Measurements from ENCODE around the gene MAGI1. TPM values are rescaled to one million over a fixed set of nuclear protein-coding genes. Genes with fewer than 3 reads are reported as not detected.

The MAGI1 gene
- total RNA-seq, 1 experiment from 2014 or later = 58.2 TPM

- TF ChIP-seq PRDM15 (CRISPR knock-in tag; IDR thresholded peaks at IDR 0.05) = no peak
- no peak for TF ChIP-seq JUN (CRISPR knock-in tag; IDR thresholded peaks at IDR 0.05)
- TF ChIP-seq TEAD1 (CRISPR knock-in tag; IDR thresholded peaks at IDR 0.05) = no peak
Observed at GRCh38 chr3:65449841-65450428, 588.8 kb downstream of the MAGI1 start (continued).

- Mint-ChIP-seq H3K27ac (no peak overlapping the region), H3K36me3 (no peaks in the 10 kb centered on the region), H3K9me3 (no peaks in the 10 kb centered on the region), H3K4me1 (peaks cover 22% of the 10 kb centered on the region), H3K27me3 (ENCODE audit: low read depth) (no peaks in the 10 kb centered on the region), H3K4me3 (no peak overlapping the region)
- no peak for DNase-seq (ENCODE audit: low spot score)
- ChIA-PET CTCF (interaction anchor here (0.9 to 1.7 kb wide), 2 partner anchors 8 to 18 kb away, joined by 5 to 7 read pairs; no protein-coding TSS in a partner anchor), POLR2A (no interaction called here)
- no peak for ATAC-seq
- TF ChIP-seq HMGXB4 (CRISPR knock-in tag; IDR thresholded peaks at IDR 0.05) = no peak
- TF ChIP-seq TEAD1 (CRISPR knock-in tag; IDR thresholded peaks at IDR 0.05) = no peak
- TF ChIP-seq HMGA2 (CRISPR knock-in tag; IDR thresholded peaks at IDR 0.05) = no peak
- TF ChIP-seq ATF2 (CRISPR knock-in tag; IDR thresholded peaks at IDR 0.05; ENCODE audit: borderline replicate concordance, low read depth) = no peak
- no peak for TF ChIP-seq IRF1 (CRISPR knock-in tag; IDR thresholded peaks at IDR 0.05)
- no peak for TF ChIP-seq ZNF121 (CRISPR knock-in tag; IDR thresholded peaks at IDR 0.05)
- TF ChIP-seq MLX (CRISPR knock-in tag; IDR thresholded peaks at IDR 0.05) = no peak
- no peak for TF ChIP-seq PRDM15 (CRISPR knock-in tag; IDR thresholded peaks at IDR 0.05)
- TF ChIP-seq CTCF (IDR thresholded peaks at IDR 0.05) = no peak
- TF ChIP-seq NR3C1 (CRISPR knock-in tag; conservative IDR thresholded peaks at IDR 0.05; ENCODE audit: low read depth) = no peak
- no peak for TF ChIP-seq ZNF263 (CRISPR knock-in tag; IDR thresholded peaks at IDR 0.05; ENCODE audit: low read depth)
- TF ChIP-seq FOXP1 (CRISPR knock-in tag; IDR thresholded peaks at IDR 0.05; ENCODE audit: borderline replicate concordance) = no peak
- no peak for TF ChIP-seq ZBTB43 (CRISPR knock-in tag; IDR thresholded peaks at IDR 0.05)
- no peak for TF ChIP-seq IRF2 (CRISPR knock-in tag; IDR thresholded peaks at IDR 0.05; ENCODE audit: borderline replicate concordance, low read depth)
- no peak for TF ChIP-seq ATF6 (CRISPR knock-in tag; IDR thresholded peaks at IDR 0.05)
- no peak for TF ChIP-seq NFYB (CRISPR knock-in tag; conservative IDR thresholded peaks at IDR 0.05; ENCODE audit: low read depth)
Observed at GRCh38 chr3:65448120-65448519, 590.6 kb downstream of the MAGI1 start.

Data from WTC11 (cell line).